ENCODE data around the gene SAMD11. TPM values are rescaled to one million over a fixed set of nuclear protein-coding genes. Genes with fewer than 3 reads are reported as not detected.
"Not testable (repeated sequence)": the region's sequence is repeated elsewhere in the genome, so short reads cannot be mapped to it uniquely, and the experiment has no call there.

SAMD11 gene
- total RNA-seq, 1 donor from 2014 or later: 6.0 TPM

DNA sequence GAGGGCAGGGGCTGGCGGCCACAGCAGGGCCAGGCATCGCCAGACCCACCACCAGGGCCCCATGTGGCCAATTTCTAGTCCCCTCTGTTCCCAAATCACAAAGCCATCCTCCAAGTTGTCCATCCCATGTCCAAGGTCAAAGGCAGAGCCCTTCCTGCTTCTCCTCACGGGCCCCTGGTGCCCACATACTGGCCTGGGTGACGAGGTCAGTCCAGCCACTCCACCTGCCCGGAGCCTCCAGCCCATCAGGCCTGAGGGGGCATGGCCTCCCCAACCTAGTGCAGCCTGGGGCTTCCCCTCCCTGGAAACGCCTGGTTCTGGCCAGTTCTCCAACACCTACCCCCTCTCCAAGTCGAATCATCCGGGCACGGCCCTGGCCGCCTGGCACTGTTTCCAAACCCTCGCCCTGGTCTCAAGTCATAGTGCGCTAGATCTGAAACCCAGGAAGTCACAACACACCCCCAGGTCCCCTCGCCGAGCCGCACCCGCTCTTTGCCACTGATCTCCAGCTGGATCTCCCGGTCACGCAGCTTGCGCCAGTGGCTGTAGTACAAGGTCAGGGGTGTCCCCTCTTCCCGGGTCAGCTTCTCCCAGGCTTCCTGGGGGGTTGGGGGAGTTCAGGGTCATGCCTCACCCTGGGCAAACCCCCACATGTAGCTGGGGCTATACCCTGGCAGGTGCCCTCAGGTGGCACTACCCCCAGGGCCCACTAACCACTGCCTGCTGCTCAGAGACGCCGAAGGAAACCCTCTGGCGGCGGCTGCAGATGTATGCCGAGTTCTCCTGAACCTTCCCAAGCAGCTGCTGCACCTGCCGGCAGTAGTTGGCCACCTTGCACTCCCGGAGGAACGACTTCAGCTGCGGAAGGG is 22.2 kb downstream of the SAMD11 start:
- no peak overlapping the region for H3K9ac ChIP-seq (ENCODE audit: low read length)
- FAIRE-seq: no peak
- no peak overlapping the region for H3K27ac Mint-ChIP-seq (ENCODE audit: unreplicated experiment)
- H3K4me3 Mint-ChIP-seq (ENCODE audit: unreplicated experiment): no peak overlapping the region
- no peaks in the 10 kb centered on the region for H3K9me3 ChIP-seq (ENCODE audit: insufficient read depth, low read depth, low read length)
- DNase-seq (ENCODE audit: low read depth): no peak
- peaks cover 13% of the 10 kb centered on the region for H3K36me3 Mint-ChIP-seq (ENCODE audit: low read depth, unreplicated experiment)
- TF ChIP-seq CTCF (IDR thresholded peaks at IDR 0.05; ENCODE audit: insufficient read depth, low read depth, low read length): no peak
- no peak for TF ChIP-seq EZH2 (IDR thresholded peaks at IDR 0.05; ENCODE audit: insufficient read depth, low read length)
- H3K27me3 Mint-ChIP-seq (ENCODE audit: low read depth, unreplicated experiment): peaks cover 2% of the 10 kb centered on the region
- H3K9me3 Mint-ChIP-seq (ENCODE audit: unreplicated experiment): no peaks in the 10 kb centered on the region
- peaks cover 6% of the 10 kb centered on the region for H3K36me3 ChIP-seq (ENCODE audit: insufficient read depth, low read length)
- no peak overlapping the region for H3K27ac ChIP-seq (ENCODE audit: low read depth, low read length)
- H2AFZ ChIP-seq (ENCODE audit: low read depth, low read length): no peak overlapping the region
- peaks cover 50% of the 10 kb centered on the region for H4K20me1 ChIP-seq (ENCODE audit: insufficient read depth, low read length)
- H3K27me3 ChIP-seq (ENCODE audit: insufficient read depth, low read length): no peaks in the 10 kb centered on the region
- H3K79me2 ChIP-seq (ENCODE audit: insufficient read depth, low read length): peaks cover 4% of the 10 kb centered on the region
- peaks cover 4% of the 10 kb centered on the region for H3K4me1 Mint-ChIP-seq (ENCODE audit: low read depth, unreplicated experiment)
- H3K4me2 ChIP-seq (ENCODE audit: low read length): no peak overlapping the region
- peaks cover 23% of the 10 kb centered on the region for H3K4me1 ChIP-seq (ENCODE audit: insufficient read depth, low read length)
- H3K4me3 ChIP-seq (ENCODE audit: insufficient read depth, low read depth, low read length): no peak overlapping the region

GRCh38 chr1:946811-947210 is 23.1 kb downstream of the SAMD11 start:
- not testable (repeated sequence) for H3K9me3 ChIP-seq (ENCODE audit: insufficient read depth, low read depth, low read length); H3K4me2 ChIP-seq (ENCODE audit: low read length); FAIRE-seq; H3K27me3 ChIP-seq (ENCODE audit: insufficient read depth, low read length); H3K4me3 Mint-ChIP-seq (ENCODE audit: unreplicated experiment); H3K4me1 Mint-ChIP-seq (ENCODE audit: low read depth, unreplicated experiment); DNase-seq (ENCODE audit: low read depth); H3K27ac ChIP-seq (ENCODE audit: low read depth, low read length); H3K36me3 ChIP-seq (ENCODE audit: insufficient read depth, low read length); H3K9me3 Mint-ChIP-seq (ENCODE audit: unreplicated experiment); H3K27ac Mint-ChIP-seq (ENCODE audit: unreplicated experiment); H2AFZ ChIP-seq (ENCODE audit: low read depth, low read length); H3K9ac ChIP-seq (ENCODE audit: low read length); H3K4me3 ChIP-seq (ENCODE audit: insufficient read depth, low read depth, low read length); H3K79me2 ChIP-seq (ENCODE audit: insufficient read depth, low read length); H3K27me3 Mint-ChIP-seq (ENCODE audit: low read depth, unreplicated experiment)
- peaks cover 20% of the 10 kb centered on the region for H3K4me1 ChIP-seq (ENCODE audit: insufficient read depth, low read length)
- H3K36me3 Mint-ChIP-seq (ENCODE audit: low read depth, unreplicated experiment): peaks cover 17% of the 10 kb centered on the region
- H4K20me1 ChIP-seq (ENCODE audit: insufficient read depth, low read length): peaks cover 58% of the 10 kb centered on the region

DNA sequence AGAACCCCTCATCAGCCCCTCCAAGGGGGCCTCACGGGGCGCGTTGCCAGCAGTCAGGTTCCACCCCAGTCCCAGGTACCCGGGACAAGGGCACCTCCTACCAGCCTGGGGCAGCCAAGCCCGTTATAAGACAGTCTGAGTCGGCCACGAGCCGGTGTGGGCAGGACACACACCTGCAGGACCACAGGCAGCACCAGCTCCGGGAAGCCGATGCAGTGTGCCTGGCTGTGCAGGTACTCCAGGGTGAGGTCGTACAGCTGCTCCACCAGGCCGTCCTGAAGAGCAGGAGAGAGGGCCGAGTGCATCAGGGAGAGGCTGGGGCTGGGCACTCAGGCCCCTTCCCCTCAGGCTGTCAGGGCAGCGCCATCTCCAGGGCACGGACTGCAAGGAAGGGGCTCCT is 24.2 kb downstream of the SAMD11 start:
- no peak for DNase-seq (ENCODE audit: low read depth)
- Histone ChIP-seq H3K27me3 (ENCODE audit: insufficient read depth, low read length) (no peaks in the 10 kb centered on the region), H3K79me2 (ENCODE audit: insufficient read depth, low read length) (peaks cover 4% of the 10 kb centered on the region), H3K36me3 (ENCODE audit: insufficient read depth, low read length) (peaks cover 6% of the 10 kb centered on the region), H3K9ac (ENCODE audit: low read length) (no peak overlapping the region), H3K4me3 (ENCODE audit: insufficient read depth, low read depth, low read length) (no peak overlapping the region), H2AFZ (ENCODE audit: low read depth, low read length) (no peak overlapping the region), H4K20me1 (ENCODE audit: insufficient read depth, low read length) (peaks cover 58% of the 10 kb centered on the region), H3K4me1 (ENCODE audit: insufficient read depth, low read length) (peaks cover 16% of the 10 kb centered on the region), H3K4me2 (ENCODE audit: low read length) (no peak overlapping the region), H3K9me3 (ENCODE audit: insufficient read depth, low read depth, low read length) (no peaks in the 10 kb centered on the region), H3K27ac (ENCODE audit: low read depth, low read length) (no peak overlapping the region)
- TF ChIP-seq EZH2 (IDR thresholded peaks at IDR 0.05; ENCODE audit: insufficient read depth, low read length): no peak
- TF ChIP-seq CTCF (IDR thresholded peaks at IDR 0.05; ENCODE audit: insufficient read depth, low read depth, low read length): no peak
- no peaks in the 10 kb centered on the region for H3K9me3 Mint-ChIP-seq (ENCODE audit: unreplicated experiment)
- FAIRE-seq: no peak
- H3K4me1 Mint-ChIP-seq (ENCODE audit: low read depth, unreplicated experiment): peaks cover 4% of the 10 kb centered on the region
- peaks cover 4% of the 10 kb centered on the region for H3K27me3 Mint-ChIP-seq (ENCODE audit: low read depth, unreplicated experiment)
- H3K36me3 Mint-ChIP-seq (ENCODE audit: low read depth, unreplicated experiment): peaks cover 17% of the 10 kb centered on the region
- no peak overlapping the region for H3K4me3 Mint-ChIP-seq (ENCODE audit: unreplicated experiment)
- no peak overlapping the region for H3K27ac Mint-ChIP-seq (ENCODE audit: unreplicated experiment)

All from astrocyte (in vitro differentiated cells and primary cell).